ENCODE data around the gene PLA2G4C.

PLA2G4C gene

DNA sequence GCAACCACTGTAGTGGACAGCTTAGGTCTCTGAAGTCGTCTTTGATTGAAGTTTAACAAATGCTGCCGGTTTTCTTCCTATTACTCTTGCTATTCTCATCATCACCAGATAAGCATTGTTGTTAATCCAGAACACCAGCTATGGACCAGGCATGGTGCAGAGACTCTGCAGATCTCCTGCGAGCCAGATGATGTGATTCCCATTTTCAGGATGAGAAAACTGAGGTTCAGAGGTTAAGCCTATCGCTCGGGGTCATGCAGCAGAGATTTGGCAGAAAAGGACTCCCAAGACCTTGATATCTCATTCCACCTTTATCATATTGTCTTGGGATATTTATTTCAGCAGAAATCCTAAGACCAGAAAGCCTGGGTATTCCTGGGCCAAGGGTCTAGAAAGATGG lies 50.2 kb downstream of the PLA2G4C start:
- no peak for DNase-seq (ENCODE audit: low read depth in 2 of 2)

GRCh38 chr19:48059331-48059730 lies 51.3 kb downstream of the PLA2G4C start:
- DNase-seq (ENCODE audit: low read depth in 2 of 2), result no peak

DNA sequence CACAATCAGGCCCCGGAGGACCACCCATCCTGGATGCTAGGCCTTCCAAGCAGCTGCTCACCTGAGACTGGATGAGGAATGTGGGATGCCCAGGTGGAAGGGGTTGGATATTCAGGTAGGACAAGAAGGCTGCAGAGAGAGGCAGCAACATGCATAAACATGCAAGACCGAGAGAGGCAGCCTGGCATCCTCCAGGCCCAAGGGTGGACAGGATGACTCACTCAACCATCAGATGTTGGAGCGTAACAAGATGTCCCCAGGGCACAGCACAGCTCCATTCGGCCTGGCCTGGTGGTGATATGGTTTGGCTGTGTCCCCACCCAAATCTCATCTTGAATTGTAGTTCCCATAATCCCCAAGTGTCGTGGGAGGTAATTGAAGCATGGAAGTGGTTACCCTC lies 56.8 kb downstream of the PLA2G4C start:
- DNase-seq (ENCODE audit: low read depth in 2 of 2), result no peak

DNA sequence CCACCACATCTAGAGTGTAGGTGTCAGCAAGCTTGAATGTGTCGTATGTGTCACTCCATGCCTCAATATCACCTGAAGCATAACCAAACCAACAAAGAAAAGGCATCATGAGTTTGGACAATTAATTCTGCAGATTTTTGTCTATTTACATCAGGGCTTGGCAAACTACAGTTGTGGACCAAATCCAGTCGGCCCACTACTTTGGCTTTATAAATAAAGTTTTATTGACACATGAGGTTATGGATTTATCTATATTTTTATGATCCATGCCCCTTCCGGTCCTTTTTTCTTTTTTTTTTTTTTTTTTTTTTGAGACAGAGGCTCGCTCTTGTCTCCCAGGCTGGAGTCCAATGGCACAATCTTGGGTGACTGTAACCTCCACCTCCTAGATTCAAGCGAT lies 57.5 kb downstream of the PLA2G4C start:
- DNase-seq (ENCODE audit: low read depth in 2 of 2), result no peak

DNA sequence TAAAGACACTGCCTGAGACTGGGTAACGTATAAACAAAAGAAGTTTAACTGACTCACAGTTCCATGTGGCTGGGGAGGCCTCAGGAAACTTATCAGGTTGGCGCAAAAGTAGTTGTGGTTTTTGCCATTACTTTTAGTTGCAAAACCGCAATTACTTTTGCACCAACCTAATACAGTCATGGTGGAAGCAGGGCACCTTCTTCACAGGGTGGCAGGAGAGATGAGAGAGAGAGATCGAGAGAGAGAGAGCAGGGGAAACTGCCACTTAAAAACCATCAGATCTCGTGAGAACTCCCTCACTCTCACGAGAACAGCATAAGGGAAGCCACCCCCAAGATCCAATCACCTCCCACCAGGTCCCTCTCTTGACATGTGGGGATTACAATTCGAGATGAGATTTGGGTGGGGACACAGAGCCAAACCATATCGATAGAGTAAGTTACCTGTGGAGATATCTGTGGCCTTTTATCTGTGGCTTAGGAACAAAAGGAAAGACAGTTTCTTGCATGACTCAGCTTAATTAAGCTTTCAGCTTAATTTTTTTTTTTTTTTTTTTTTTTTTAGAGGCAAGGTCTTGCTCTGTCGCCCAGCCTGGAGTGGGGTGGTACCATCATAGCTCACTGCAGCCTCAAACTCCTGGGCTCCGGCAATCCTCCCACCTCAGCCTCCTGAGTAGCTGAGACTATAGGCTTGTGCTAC lies 59.1 kb downstream of the PLA2G4C start:
- no peak for DNase-seq (ENCODE audit: low read depth in 2 of 2)

- no peak for DNase-seq (ENCODE audit: low read depth in 2 of 2)
Measured at GRCh38 chr19:48044561-48044960, 66.1 kb downstream of the PLA2G4C start.

DNA sequence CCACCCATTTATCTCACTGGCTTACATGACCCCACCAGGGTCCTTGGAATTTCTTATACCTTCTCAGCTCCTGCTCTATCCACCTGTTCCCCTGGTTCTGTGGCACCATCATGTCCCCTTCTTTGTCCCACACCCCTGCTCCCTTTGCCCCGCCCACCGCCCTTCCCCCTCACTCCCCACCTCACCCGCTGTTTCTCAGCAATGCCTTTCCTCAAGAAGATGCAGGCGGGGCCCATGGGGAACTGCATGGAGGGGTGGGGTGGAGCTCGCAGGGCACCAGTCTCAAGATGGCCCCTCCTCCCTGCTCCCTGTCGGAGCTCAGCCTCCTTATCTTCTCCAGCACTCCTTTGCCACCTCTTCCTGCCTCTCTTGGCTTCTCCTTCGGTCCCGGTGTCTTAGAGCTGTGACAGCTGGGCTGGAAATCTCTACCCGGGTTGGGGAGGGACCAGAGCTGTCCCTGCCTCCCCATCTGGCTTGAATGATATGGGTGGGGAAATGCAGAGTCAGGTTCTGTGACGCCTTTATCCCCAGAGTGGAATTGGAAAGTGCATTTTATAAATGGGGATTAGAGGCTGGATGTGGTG lies 66.8 kb downstream of the PLA2G4C start, which contains the start of gene CABP5:
TSS of gene CABP5 (minus strand) at position 405 of the 584 bp plus-strand sequence. CDS start at position 248, 157 bp downstream.
- DNase-seq (ENCODE audit: low read depth in 2 of 2), result no peak

DNA sequence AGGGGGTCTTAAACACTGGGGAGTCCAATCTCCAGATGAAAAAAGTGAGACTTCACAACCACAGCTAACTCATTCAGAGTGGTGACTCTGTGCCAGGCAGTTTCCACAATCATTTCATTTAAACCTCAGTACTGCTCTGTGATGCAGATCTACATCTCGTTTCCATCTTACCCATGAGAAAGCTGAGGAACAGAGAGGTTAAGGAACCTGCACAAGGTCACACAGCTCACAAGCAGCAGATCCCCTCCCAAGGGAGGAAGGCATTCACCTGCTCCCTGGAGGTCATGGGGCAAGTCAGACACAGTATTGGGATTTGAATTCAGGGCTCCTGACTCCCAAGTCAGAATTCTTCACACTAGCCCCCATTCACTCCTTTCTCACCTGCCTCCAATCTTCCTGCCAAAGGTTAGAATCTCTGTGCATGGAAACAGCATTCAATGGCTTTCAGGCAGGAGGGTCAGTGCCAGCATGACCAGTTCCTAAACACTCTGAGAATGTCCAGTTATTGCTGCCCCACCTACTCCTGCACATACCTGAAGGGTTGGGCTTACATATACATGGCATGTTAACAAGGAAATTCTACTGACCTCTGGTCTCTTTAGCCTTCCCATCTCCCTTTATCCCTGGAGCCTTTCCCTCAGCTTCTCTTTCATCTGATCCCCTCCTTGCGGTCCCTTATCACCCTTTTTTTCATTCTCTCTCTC lies 68.6 kb downstream of the PLA2G4C start:
- no peak for DNase-seq (ENCODE audit: low read depth in 2 of 2)

DNA sequence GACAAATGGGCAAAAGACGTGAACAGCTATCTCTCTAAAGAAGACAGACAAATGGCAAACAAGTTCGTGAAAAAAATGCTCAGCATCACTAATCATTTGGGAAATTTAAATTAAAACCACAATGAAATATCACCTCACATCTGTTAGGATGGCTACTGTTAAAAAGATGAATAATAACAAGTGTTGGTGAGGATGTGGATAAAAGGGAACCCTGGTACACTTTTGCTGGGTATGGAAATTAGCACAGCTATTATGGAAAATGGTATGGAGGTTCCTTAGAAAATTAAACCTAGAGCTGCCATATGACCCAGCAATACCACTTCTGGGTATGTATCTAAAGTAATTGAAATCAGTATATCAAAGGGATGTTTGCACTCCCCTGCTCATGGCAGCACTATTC lies 73.9 kb downstream of the PLA2G4C start:
- no peak for DNase-seq (ENCODE audit: low read depth in 2 of 2)

DNA sequence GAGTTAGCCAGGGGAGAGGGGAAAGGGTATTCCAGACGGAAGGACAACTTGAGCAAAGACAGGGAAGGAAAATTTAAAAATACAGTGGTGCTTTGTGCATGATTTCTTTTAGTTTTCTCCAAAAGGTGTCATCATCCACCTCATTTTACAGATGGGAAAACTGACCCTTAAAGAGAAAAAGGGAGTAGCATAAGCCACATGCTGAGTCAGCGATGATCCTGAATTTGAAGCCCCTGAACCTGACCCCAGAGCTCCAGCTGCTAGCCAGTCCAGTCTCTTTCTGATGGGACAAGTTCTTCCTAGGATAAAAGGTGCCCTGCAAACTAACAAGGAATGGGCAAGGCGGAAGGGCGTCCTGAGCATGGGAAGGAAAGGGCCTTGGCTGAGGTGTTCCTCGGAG lies 77.0 kb downstream of the PLA2G4C start:
- DNase-seq (ENCODE audit: low read depth in 2 of 2), result no peak

DNA sequence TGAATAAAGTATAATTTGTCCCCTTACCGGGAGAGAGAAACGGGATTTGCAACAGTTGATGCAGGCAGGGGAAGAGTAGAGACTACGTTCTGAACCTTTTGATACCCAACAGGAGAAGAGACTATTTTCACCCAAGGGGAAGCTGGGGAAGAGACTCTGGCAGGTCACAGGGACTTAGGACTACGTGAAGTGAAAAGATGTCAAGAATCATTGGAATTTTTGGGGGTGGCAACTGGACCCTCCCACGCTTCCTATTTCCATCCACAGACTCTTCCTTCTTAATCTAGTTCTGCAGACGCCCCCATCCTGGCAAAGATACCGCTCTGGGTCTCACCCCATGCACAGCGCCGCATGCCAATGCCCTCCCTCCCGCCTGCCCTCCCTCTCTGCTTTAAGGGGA lies 80.5 kb downstream of the PLA2G4C start:
- DNase-seq (ENCODE audit: low read depth in 2 of 2), result no peak

- no peak for DNase-seq (ENCODE audit: low read depth in 2 of 2)
Measured at GRCh38 chr19:48029431-48029830, 81.2 kb downstream of the PLA2G4C start.

DNA sequence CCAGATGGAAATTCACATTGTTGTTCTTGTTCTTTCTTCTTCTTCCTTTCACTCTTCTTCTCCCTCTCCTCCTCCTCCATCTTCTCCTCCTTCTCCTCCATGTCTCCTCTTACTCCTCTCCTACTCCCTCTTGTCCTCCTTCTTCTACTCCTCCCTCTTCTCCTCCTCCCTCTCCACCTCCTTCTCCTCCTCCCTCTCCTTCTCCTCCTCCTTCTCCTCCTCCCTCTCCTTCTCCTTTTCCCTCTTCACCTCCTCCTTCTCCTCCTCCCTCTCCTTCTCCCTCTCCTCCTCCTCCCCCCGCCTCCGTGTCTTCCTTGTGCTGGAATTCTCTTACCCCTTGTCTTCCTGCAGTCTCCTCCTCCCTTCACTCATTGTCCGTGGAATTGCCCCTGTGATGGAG lies 85.1 kb downstream of the PLA2G4C start:
- DNase-seq (ENCODE audit: low read depth in 2 of 2), result no peak

- no peak for DNase-seq (ENCODE audit: low read depth in 2 of 2)
Measured at GRCh38 chr19:48023518-48023917, 87.1 kb downstream of the PLA2G4C start.

- DNase-seq (ENCODE audit: low read depth in 2 of 2), result no peak
Measured at GRCh38 chr19:48023011-48023410, 87.6 kb downstream of the PLA2G4C start.

DNA sequence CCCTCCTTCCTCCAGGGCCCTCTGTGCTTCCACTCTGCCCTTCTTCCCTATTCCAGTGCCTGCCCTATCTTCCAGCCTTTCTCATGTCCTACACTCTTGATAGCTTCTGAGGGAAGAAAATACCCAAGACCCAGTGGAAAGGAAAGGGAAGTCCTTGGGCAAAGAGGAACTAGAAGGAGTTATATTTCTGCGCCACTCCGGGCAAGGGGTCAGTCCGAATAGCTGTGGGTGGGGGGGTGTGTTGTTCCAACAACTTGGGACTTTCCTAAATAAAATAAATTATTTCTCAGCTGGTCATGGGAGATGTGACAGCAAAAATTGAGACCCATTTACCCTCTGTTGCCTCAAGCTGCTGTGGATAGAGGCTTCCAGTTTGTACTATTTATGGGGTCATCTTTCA lies 89.9 kb downstream of the PLA2G4C start:
- no peak for DNase-seq (ENCODE audit: low read depth in 2 of 2)

- no peak for DNase-seq (ENCODE audit: low read depth in 2 of 2)
Measured at GRCh38 chr19:48010932-48011758, 99.5 kb downstream of the PLA2G4C start.

GRCh38 chr19:48006762-48007161 lies 103.9 kb downstream of the PLA2G4C start:
- no peak for DNase-seq (ENCODE audit: low read depth in 2 of 2)

GRCh38 chr19:48004236-48004635 lies 106.4 kb downstream of the PLA2G4C start:
- no peak for DNase-seq (ENCODE audit: low read depth in 2 of 2)

GRCh38 chr19:48000846-48001245 lies 109.8 kb downstream of the PLA2G4C start:
- DNase-seq (ENCODE audit: low read depth in 2 of 2), result no peak

DNA sequence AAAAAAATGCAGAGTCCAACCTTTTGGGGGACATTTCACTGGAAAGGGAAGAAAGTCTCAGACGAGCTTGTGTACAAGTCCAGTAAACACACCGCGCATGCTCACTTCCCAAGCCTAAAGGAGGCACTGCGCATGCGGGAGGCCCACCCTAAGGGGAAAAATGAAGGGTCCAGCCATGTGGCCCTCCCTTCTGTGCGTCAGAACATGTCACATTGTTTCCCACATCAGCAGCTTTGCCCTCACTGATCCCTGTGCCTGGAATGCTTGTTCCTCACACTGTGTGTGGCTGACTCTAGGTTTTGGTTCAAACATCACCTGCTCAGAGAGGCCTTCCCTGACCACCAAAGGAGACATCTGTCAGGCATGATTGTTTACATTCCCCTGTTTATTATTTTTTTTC lies 111.8 kb downstream of the PLA2G4C start:
- DNase-seq (ENCODE audit: low read depth in 2 of 2), result no peak

Measured in stimulated activated CD4-positive, alpha-beta T cell treated with anti-CD3 and anti-CD28 coated beads, Interleukin-12 subunit alpha, Interleukin-12 subunit beta, amount 100 ng/mL, for 24 hours (primary cell).